ENCODE data around the gene CPN2. TPM values are rescaled to one million over a fixed set of nuclear protein-coding genes. Genes with fewer than 3 reads are reported as not detected.

The CPN2 gene
- total and polyA plus RNA-seq, 10 of the 15 experiments (the other 5 are each of a cell fraction or from before 2014, with no cell fraction given): not detected

- no peak for TF ChIP-seq PAX8 (IDR thresholded peaks at IDR 0.05)
- 36% methylated on average over 5 of the region's 5 CpGs for WGBS (ENCODE audit: insufficient coverage, insufficient replicate concordance, low lambda C conversion rate, missing lambda C conversion rate)
- ChIA-PET POLR2A (no interaction called here), CTCF (interaction anchor here (0.8 to 1.8 kb wide), 2 partner anchors 64 to 132 kb away, joined by 5 to 6 read pairs; no protein-coding TSS in a partner anchor), RAD21 (ENCODE audit: unreplicated experiment) (no interaction called here), SMC1A (ENCODE audit: uncharacterized antibody, unreplicated experiment) (interaction anchor here (1.5 kb wide), 1 partner anchor 68 kb away, joined by 3 read pairs; no protein-coding TSS in a partner anchor)
- Histone ChIP-seq H3K36me3 (ENCODE audit: control insufficient read depth in 2 of 2, insufficient read depth in 2 of 2, low read length in 1 of 2) (no peaks in the 10 kb centered on the region), H3K27ac (ENCODE audit: control insufficient read depth, insufficient read depth) (no peak overlapping the region), H3K4me2 (ENCODE audit: control insufficient read depth, insufficient read depth) (no peak overlapping the region), H3K27me3 (replicated peaks in 1 of 2; ENCODE audit: control insufficient read depth in 2 of 2, insufficient read depth in 2 of 2, low read length in 1 of 2) (no peaks in the 10 kb centered on the region; a peak in 2 of 4 replicates), H3K4me1 (ENCODE audit: control insufficient read depth, insufficient read depth, low read length) (no peaks in the 10 kb centered on the region), H4K20me1 (ENCODE audit: control insufficient read depth, insufficient read depth) (no peaks in the 10 kb centered on the region; the same call in 1 of the 2 replicates), H3K9ac (ENCODE audit: control insufficient read depth, insufficient read depth, low read length) (no peak overlapping the region), H3K4me3 (no peak overlapping the region), H3K79me2 (ENCODE audit: control insufficient read depth, insufficient read depth, low read length) (no peaks in the 10 kb centered on the region), H2AFZ (ENCODE audit: control insufficient read depth, low read depth, low read length) (no peak overlapping the region), H3K9me3 (replicated peaks; ENCODE audit: control insufficient read depth, insufficient read depth, low read length) (no peaks in the 10 kb centered on the region)
- in situ Hi-C loops (cut with MboI): loop anchor here (5.0 to 10.0 kb wide), 2 partner anchors 67 to 915 kb away; no protein-coding TSS in a partner anchor
- BruUV-seq (replicated peaks): no TSS peak
- ATAC-seq: no peak
- intact Hi-C loops (cut with micrococcal nuclease; ENCODE audit: unreplicated experiment): loop anchor here (10.0 kb wide), 1 partner anchor 925 kb away; no protein-coding TSS in a partner anchor
- FAIRE-seq: no peak
- DNase-seq (ENCODE audit: low read depth, low spot score): no peak
Measured at GRCh38 chr3:194339840-194340239, 11.3 kb downstream of the CPN2 start.

DNA sequence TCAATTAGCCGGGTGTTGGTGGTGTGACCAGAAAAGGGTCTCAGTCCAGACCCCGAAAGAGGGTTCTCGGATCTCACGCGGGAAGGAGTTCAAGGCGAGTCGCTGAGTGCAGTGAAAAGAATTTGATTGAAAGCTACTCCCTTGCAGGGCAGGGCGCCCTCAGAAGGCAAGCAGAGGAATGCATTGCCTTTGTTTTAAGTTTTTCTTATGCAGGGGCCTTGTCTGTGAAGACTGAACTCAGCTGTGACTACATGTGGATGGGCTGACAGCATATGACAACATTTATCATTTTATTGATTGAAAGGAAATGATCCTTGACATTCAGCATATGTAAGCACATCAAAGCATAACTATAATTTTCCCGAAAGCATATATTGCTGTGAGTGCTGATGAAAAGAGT is 11.8 kb downstream of the CPN2 start:
- RAD21 ChIA-PET (ENCODE audit: unreplicated experiment): no interaction called here
- SMC1A ChIA-PET (ENCODE audit: uncharacterized antibody, unreplicated experiment): interaction anchor here (1.5 kb wide), 1 partner anchor 68 kb away, joined by 3 read pairs; no protein-coding TSS in a partner anchor
- Histone ChIP-seq H3K4me2 (ENCODE audit: control insufficient read depth, insufficient read depth) (no peak overlapping the region), H3K9ac (ENCODE audit: control insufficient read depth, insufficient read depth, low read length) (no peak overlapping the region), H4K20me1 (ENCODE audit: control insufficient read depth, insufficient read depth) (no peaks in the 10 kb centered on the region; the same call in 1 of the 2 replicates), H3K27me3 (replicated peaks in 1 of 2; ENCODE audit: control insufficient read depth in 2 of 2, insufficient read depth in 2 of 2, low read length in 1 of 2) (no peaks in the 10 kb centered on the region; a peak in 2 of 4 replicates), H2AFZ (ENCODE audit: control insufficient read depth, low read depth, low read length) (no peak overlapping the region), H3K79me2 (ENCODE audit: control insufficient read depth, insufficient read depth, low read length) (no peaks in the 10 kb centered on the region), H3K36me3 (ENCODE audit: control insufficient read depth in 2 of 2, insufficient read depth in 2 of 2, low read length in 1 of 2) (no peaks in the 10 kb centered on the region), H3K27ac (ENCODE audit: control insufficient read depth, insufficient read depth) (no peak overlapping the region), H3K4me1 (ENCODE audit: control insufficient read depth, insufficient read depth, low read length) (no peaks in the 10 kb centered on the region), H3K4me3 (no peak overlapping the region), H3K9me3 (replicated peaks; ENCODE audit: control insufficient read depth, insufficient read depth, low read length) (no peaks in the 10 kb centered on the region)
- CTCF ChIA-PET: interaction anchor here (0.8 to 1.8 kb wide), 2 partner anchors 64 to 133 kb away, joined by 5 to 6 read pairs; no protein-coding TSS in a partner anchor
- WGBS (ENCODE audit: insufficient coverage, insufficient replicate concordance, low lambda C conversion rate, missing lambda C conversion rate): 51% methylated on average over 9 of the region's 9 CpGs
- ATAC-seq: no peak
- POLR2A ChIA-PET: no interaction called here
- no peak for DNase-seq (ENCODE audit: low read depth, low spot score)
- no peak for FAIRE-seq
- intact Hi-C loops (cut with micrococcal nuclease; ENCODE audit: unreplicated experiment): loop anchor here (10.0 kb wide), 1 partner anchor 925 kb away; no protein-coding TSS in a partner anchor
- in situ Hi-C loops (cut with MboI): loop anchor here (5.0 to 10.0 kb wide), 2 partner anchors 68 to 915 kb away; no protein-coding TSS in a partner anchor
- BruUV-seq (replicated peaks): no TSS peak
- TF ChIP-seq MYB (IDR thresholded peaks at IDR 0.05; ENCODE audit: borderline replicate concordance, low read depth, low read length) (no peak), BCL11A (IDR thresholded peaks at IDR 0.05; ENCODE audit: low read depth, low read length) (no peak), BRCA1 (IDR thresholded peaks at IDR 0.05; ENCODE audit: low read depth, low read length) (no peak), CTCF (IDR thresholded peaks at IDR 0.05 in 2 of 3, conservative IDR thresholded peaks at IDR 0.05 in 1 of 3; ENCODE audit: control insufficient read depth in 2 of 3, extremely low read depth in 1 of 3, insufficient read depth in 1 of 3, low read depth in 3 of 3, low read length in 3 of 3) (no peak), HDAC2 (IDR thresholded peaks at IDR 0.05) (no peak), RFX5 (IDR thresholded peaks at IDR 0.05; ENCODE audit: low read depth, low read length) (no peak)
- TF ChIP-seq, protein P1, sequence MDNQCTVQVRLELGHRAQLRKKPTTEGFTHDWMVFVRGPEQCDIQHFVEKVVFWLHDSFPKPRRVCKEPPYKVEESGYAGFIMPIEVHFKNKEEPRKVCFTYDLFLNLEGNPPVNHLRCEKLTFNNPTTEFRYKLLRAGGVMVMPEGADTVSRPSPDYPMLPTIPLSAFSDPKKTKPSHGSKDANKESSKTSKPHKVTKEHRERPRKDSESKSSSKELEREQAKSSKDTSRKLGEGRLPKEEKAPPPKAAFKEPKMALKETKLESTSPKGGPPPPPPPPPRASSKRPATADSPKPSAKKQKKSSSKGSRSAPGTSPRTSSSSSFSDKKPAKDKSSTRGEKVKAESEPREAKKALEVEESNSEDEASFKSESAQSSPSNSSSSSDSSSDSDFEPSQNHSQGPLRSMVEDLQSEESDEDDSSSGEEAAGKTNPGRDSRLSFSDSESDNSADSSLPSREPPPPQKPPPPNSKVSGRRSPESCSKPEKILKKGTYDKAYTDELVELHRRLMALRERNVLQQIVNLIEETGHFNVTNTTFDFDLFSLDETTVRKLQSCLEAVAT (IDR thresholded peaks at IDR 0.05): no peak
- TF ChIP-seq, protein P2, sequence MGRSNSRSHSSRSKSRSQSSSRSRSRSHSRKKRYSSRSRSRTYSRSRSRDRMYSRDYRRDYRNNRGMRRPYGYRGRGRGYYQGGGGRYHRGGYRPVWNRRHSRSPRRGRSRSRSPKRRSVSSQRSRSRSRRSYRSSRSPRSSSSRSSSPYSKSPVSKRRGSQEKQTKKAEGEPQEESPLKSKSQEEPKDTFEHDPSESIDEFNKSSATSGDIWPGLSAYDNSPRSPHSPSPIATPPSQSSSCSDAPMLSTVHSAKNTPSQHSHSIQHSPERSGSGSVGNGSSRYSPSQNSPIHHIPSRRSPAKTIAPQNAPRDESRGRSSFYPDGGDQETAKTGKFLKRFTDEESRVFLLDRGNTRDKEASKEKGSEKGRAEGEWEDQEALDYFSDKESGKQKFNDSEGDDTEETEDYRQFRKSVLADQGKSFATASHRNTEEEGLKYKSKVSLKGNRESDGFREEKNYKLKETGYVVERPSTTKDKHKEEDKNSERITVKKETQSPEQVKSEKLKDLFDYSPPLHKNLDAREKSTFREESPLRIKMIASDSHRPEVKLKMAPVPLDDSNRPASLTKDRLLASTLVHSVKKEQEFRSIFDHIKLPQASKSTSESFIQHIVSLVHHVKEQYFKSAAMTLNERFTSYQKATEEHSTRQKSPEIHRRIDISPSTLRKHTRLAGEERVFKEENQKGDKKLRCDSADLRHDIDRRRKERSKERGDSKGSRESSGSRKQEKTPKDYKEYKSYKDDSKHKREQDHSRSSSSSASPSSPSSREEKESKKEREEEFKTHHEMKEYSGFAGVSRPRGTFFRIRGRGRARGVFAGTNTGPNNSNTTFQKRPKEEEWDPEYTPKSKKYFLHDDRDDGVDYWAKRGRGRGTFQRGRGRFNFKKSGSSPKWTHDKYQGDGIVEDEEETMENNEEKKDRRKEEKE (IDR thresholded peaks at IDR 0.05): no peak
